OCI-M2 (cell line): Measurements from ENCODE around the gene NFS1.

ENCODE experiments used
- DNase-seq: peaks from one replicate; lab custom pipeline; 2025; ENCODE audit not compliant: unreplicated experiment; lab: John Stamatoyannopoulos, UW

NFS1 gene

GRCh38 chr20:35680452-35681183, 18.5 kb downstream of the NFS1 start:
- DNase-seq: no peak

GRCh38 chr20:35674921-35675320, 24.2 kb downstream of the NFS1 start:
- no peak for DNase-seq

- DNase-seq: no peak
Measured at GRCh38 chr20:35673884-35674283, 25.3 kb downstream of the NFS1 start.

GRCh38 chr20:35669681-35670080, 29.5 kb downstream of the NFS1 start:
- DNase-seq: no peak

- no peak for DNase-seq
Measured at GRCh38 chr20:35669221-35669620, 29.9 kb downstream of the NFS1 start.

GRCh38 chr20:35665949-35666288, 33.2 kb downstream of the NFS1 start:
- DNase-seq: no peak

- DNase-seq: peak; percentile 76
Measured at GRCh38 chr20:35664466-35665206, 34.5 kb downstream of the NFS1 start, which contains the start of the genes CPNE1 and RBM12. Gene CPNE1 (minus strand): TSS chr20:35664900. CDS start chr20:35632923, 31,977 bp downstream. Gene RBM12 (minus strand): TSS chr20:35664900. CDS start chr20:35655322, 9,578 bp downstream.

- DNase-seq: no peak
Measured at GRCh38 chr20:35663516-35664465, 35.4 kb downstream of the NFS1 start.

GRCh38 chr20:35662551-35662950, 36.6 kb downstream of the NFS1 start:
- no peak for DNase-seq

GRCh38 chr20:35661908-35662307, 37.2 kb downstream of the NFS1 start:
- DNase-seq: no peak

GRCh38 chr20:35661053-35661452, 38.1 kb downstream of the NFS1 start:
- no peak for DNase-seq

- DNase-seq: no peak
Measured at GRCh38 chr20:35660122-35660937, 38.8 kb downstream of the NFS1 start.

- no peak for DNase-seq
Measured at GRCh38 chr20:35657271-35657670, 41.9 kb downstream of the NFS1 start.

- no peak for DNase-seq
Measured at GRCh38 chr20:35654415-35654814, 44.7 kb downstream of the NFS1 start.

- no peak for DNase-seq
Measured at GRCh38 chr20:35653893-35654292, 45.3 kb downstream of the NFS1 start.

- no peak for DNase-seq
Measured at GRCh38 chr20:35653430-35653734, 45.8 kb downstream of the NFS1 start.

- DNase-seq: no peak
Measured at GRCh38 chr20:35652641-35653429, 46.3 kb downstream of the NFS1 start.

- DNase-seq: no peak
Measured at GRCh38 chr20:35651958-35652357, 47.2 kb downstream of the NFS1 start.

GRCh38 chr20:35650632-35651031, 48.5 kb downstream of the NFS1 start:
- DNase-seq: no peak

- no peak for DNase-seq
Measured at GRCh38 chr20:35648836-35649235, 50.3 kb downstream of the NFS1 start.
